ENCODE results near the gene MEG3.

- TF ChIP-seq EP300 (IDR thresholded peaks at IDR 0.05): no peak
- TF ChIP-seq, protein P1, sequence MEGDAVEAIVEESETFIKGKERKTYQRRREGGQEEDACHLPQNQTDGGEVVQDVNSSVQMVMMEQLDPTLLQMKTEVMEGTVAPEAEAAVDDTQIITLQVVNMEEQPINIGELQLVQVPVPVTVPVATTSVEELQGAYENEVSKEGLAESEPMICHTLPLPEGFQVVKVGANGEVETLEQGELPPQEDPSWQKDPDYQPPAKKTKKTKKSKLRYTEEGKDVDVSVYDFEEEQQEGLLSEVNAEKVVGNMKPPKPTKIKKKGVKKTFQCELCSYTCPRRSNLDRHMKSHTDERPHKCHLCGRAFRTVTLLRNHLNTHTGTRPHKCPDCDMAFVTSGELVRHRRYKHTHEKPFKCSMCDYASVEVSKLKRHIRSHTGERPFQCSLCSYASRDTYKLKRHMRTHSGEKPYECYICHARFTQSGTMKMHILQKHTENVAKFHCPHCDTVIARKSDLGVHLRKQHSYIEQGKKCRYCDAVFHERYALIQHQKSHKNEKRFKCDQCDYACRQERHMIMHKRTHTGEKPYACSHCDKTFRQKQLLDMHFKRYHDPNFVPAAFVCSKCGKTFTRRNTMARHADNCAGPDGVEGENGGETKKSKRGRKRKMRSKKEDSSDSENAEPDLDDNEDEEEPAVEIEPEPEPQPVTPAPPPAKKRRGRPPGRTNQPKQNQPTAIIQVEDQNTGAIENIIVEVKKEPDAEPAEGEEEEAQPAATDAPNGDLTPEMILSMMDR (IDR thresholded peaks at IDR 0.05): no peak
Observed at GRCh38 chr14:100839681-100840111, 13.8 kb downstream of the MEG3 start.

All from tibial nerve (tissue), 4 donors.